ENCODE results near the gene C13orf42.

DNA sequence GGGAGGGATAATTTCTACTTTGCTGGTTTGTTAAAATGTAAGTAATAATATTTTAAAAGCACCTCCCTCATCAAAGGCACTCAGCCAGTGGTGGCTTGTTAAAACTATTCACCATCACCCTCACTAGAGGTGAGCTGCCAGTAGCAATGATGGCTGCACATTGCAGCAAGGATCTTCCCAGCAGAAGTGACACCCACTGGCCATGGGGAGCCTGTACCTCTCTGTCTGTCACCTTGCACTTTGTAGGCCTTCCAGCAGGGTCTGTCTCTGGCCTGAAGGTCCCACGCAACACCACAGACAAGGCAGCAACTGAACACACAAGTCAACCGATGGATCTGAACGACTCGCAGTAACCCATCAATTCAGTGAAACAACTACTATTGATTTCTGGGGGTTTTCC is 47.3 kb upstream of the C13orf42 start:
- no peak for TF ChIP-seq POLR2A (IDR thresholded peaks at IDR 0.05)
- TF ChIP-seq POLR2AphosphoS5 (IDR thresholded peaks at IDR 0.05), result no peak
